Muscle layer of duodenum (tissue), 2 donors: ENCODE measurements around the gene CTNS.

Source experiments
- H3K27ac ChIP-seq: one replicate; pipeline ENCODE4 v1.7.0; 2013; ENCODE audit warnings: mild to moderate bottlenecking, low read length
- H3K27me3 ChIP-seq: one replicate; pipeline ENCODE4 v1.7.0; 2013; ENCODE audit warnings: low read depth, mild to moderate bottlenecking, control low read depth, low read length
- H3K36me3 ChIP-seq, 2 donors: one replicate each; pipeline ENCODE4 v1.7.0; 2013; ENCODE audit warnings: low read length in 2 of 2, control low read depth in 1 of 2, mild to moderate bottlenecking in 1 of 2; ENCODE audit not compliant: insufficient read depth in 2 of 2, control insufficient read depth in 1 of 2
- H3K4me1 ChIP-seq, 2 donors: one replicate each; pipeline ENCODE4 v1.7.0; 2013; ENCODE audit warnings: low read length in 2 of 2, mild to moderate bottlenecking in 2 of 2, control low read depth in 1 of 2, moderate library complexity in 1 of 2; ENCODE audit not compliant: insufficient read depth in 2 of 2, control insufficient read depth in 1 of 2
- H3K4me3 ChIP-seq, 2 donors: one replicate each; pipeline ENCODE4 v1.7.0; 2013; ENCODE audit warnings: low read length in 2 of 2, low read depth in 1 of 2, mild to moderate bottlenecking in 1 of 2
- H3K9me3 ChIP-seq, 2 donors: one replicate each; pipeline ENCODE4 v1.7.0; 2013; ENCODE audit warnings: low read length in 2 of 2, control low read depth in 1 of 2, mild to moderate bottlenecking in 1 of 2; ENCODE audit not compliant: control insufficient read depth in 1 of 2
- donor health status: healthy.

Gene CTNS

DNA sequence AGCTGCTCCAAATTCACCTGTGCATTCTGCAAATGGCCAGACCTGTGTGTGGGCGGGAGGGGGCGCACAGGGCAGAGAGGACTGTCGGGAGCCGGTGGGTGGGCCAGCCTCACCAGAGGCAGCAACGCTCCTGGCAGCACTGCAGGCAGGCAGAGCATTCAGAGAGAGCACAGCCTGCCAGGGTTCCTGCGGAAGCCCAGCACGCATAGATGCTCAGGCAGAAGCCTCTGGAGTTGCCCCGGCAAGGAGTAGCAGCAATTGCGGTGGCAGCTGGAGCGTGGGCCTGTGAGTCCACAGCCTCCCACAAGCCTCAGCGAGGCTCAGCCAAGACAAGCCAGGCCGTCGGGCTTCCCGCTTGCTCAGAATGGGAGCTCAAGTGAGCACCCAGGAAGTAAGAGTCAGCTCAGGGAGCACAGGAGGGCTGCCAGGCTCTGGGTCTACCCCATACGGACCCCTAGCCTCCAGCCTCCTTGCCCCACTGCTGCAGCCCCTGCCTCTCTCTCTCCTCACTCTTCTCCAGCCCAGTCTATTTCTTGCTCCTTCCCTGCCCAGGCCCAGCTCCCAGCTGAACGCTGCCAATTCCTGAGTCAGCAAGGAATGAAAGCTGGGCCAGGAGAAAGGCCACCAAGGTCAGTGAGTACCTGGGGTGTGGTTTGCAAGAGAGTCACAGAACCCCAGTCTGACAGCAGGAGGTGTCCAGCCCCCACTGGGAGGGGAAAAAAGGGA lies 41.7 kb downstream of the CTNS start:
- no peaks in the 10 kb centered on the region for H3K27me3 ChIP-seq
- H3K4me1 ChIP-seq, result no peaks in the 10 kb centered on the region
- H3K4me3 ChIP-seq, result no peak overlapping the region
- H3K9me3 ChIP-seq, result no peaks in the 10 kb centered on the region
- no peak overlapping the region for H3K27ac ChIP-seq
- H3K36me3 ChIP-seq, result no peaks in the 10 kb centered on the region

DNA sequence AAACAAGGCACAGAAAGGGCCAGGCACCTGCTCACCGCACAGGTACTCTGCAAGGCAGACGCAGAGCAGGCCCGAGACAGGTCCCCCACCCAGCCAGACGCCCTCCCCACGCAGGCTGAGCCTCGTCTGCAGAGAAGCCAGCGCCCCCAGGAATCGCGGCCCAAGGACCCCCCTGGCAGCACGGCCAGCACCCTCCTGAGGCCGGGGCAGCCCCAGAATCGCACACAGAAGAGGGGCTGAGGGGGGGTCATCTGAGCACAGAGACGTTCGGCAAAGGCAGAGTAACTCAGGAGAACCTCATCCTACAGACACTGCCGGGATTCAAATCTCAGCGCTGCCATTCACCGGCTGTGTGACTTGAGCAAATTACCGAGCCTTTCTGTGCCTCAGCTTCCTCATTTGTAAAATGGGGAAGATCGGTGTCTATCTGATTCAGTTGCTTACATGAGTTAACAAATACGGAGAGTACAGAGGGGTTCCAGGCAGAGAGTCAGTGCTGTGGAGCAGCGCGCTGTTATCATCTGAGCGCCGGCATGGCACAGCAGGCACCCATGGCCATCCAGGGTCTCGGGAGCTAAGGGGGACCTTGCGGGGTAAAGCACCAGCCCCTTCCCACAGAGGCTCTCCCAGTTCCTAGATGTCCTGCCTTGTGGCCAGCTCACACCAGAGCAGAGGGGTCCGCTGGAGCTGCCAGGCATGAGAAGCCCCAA lies 42.4 kb downstream of the CTNS start:
- Histone ChIP-seq H3K27ac (no peak overlapping the region), H3K36me3 (no peaks in the 10 kb centered on the region), H3K4me3 (no peak overlapping the region), H3K27me3 (no peaks in the 10 kb centered on the region), H3K9me3 (no peaks in the 10 kb centered on the region), H3K4me1 (no peaks in the 10 kb centered on the region)

DNA sequence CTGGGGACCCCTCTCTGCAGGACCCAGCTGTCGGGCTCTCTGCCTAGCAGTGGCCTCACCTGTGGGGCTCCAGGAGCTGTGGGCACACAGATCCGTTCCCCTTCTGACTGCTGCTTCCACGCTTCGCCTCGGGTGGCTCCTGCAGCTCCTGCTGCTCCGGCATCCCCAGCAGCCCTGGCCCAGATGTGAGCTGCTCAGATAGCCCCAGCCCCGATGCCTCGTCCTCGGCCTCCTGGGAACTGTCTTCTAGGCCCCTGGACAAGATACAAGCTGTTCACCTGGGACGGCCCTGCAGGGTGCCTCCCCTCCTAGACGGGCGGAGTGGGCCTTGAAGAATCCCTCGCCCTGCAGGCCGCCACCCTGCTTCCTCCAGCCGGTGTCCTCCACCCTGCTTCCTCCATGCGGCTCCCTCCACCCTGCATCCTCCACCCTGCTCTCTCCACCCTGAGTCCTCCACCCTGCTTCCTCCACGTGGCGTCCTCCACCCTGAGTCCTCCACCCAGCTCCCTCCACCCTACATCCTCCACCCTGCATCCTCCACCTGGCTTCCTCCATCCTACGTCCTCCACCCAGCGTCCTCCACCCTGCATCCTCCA lies 43.1 kb downstream of the CTNS start:
- Histone ChIP-seq H3K9me3 (no peaks in the 10 kb centered on the region), H3K36me3 (no peaks in the 10 kb centered on the region), H3K27me3 (no peaks in the 10 kb centered on the region), H3K4me3 (no peak overlapping the region), H3K27ac (no peak overlapping the region), H3K4me1 (no peaks in the 10 kb centered on the region)

DNA sequence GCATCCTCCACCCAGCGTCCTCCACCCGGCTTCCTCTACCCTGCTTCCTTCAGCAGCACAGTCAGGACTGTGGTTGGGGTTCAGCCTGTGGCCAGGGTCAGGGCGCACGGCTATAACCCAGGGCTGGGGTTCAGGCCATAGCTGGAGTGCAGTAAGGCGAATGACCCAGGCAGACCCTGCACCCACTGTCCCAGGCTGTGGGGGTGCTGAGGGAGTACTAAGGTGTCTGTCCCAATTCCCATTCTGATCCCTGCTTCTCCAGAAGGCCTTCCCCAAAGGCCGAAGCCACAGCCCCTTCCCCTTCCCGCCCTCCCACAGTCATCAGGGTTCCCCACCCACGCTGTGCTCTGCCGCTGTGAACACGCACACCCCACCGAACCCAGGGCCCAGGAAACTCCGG lies 44.5 kb downstream of the CTNS start:
- H3K4me1 ChIP-seq, result no peaks in the 10 kb centered on the region

DNA sequence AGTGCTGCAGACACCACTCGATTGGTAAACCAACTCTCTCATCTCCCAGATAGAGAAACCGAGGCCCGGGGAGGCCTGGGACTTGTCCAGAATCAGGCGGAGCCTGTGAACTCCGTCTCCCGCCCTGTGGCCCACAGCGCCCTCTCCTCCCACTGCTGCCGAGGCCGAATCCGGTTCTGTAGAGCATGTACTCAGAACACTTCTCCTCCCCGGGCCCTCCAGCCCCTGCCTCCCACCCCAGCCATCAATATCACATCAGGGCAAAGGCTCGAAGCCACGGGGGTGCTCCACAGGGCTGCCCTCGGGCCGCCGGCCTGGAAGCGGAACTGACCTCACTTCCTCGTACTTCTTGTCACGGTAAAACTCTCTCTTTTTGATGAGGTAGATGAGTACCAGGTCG lies 45.0 kb downstream of the CTNS start:
- Histone ChIP-seq H3K27ac (no peak overlapping the region), H3K4me1 (no peaks in the 10 kb centered on the region), H3K4me3 (no peak overlapping the region), H3K27me3 (no peaks in the 10 kb centered on the region), H3K36me3 (no peaks in the 10 kb centered on the region), H3K9me3 (no peaks in the 10 kb centered on the region)

More for the DNA sequence above, 44.5 kb downstream of the CTNS start:
- Histone ChIP-seq H3K27me3 (no peaks in the 10 kb centered on the region), H3K9me3 (no peaks in the 10 kb centered on the region), H3K27ac (no peak overlapping the region), H3K36me3 (no peaks in the 10 kb centered on the region), H3K4me3 (no peak overlapping the region)

DNA sequence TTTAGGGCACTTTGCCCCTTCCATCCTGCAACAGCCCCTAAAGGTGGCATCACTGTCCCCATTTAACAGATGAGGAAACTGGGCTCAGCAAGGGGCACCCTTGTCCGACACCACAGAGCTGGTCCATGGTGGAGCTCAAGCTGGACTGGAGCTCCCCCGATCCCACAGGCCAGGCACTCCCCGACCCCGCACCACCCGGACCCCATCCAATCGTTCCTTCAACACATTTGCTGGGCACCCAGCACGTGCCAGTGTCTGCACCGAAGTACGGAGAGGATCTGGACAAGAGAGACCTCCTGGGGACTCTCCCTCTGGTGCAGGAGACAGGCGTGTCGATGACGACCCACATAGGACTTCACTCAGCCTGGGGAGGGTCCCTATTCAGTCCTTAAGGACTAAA lies 45.5 kb downstream of the CTNS start:
- Histone ChIP-seq H3K4me3 (no peak overlapping the region), H3K27ac (no peak overlapping the region), H3K36me3 (no peaks in the 10 kb centered on the region), H3K27me3 (no peaks in the 10 kb centered on the region), H3K4me1 (no peaks in the 10 kb centered on the region), H3K9me3 (no peaks in the 10 kb centered on the region)

DNA sequence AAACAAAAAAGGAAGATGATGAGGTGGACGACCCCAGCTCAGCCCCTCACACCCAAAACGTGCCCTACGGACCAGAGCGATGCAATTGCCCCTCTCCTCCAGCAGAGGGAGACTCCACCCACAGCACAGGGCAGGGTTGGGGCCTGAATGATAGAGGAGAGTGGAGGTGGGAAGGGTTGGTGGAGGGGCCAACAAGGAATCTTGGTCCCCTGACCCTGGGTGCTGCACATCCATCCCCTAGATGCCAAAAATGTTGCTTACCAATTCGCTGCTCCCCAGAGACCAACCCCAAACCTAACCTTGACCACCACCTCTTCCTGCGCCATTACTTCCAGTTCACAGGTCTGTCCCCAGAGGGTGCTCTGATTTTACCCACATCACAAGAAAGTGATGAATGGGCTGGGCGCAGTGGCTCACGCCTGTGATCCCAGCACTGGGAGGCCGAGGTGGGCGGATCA lies 46.5 kb downstream of the CTNS start:
- H3K4me3 ChIP-seq, result no peak overlapping the region
- H3K27ac ChIP-seq, result no peak overlapping the region
- H3K9me3 ChIP-seq, result no peaks in the 10 kb centered on the region
- H3K4me1 ChIP-seq, result no peaks in the 10 kb centered on the region
- H3K27me3 ChIP-seq, result no peaks in the 10 kb centered on the region
- H3K36me3 ChIP-seq, result no peaks in the 10 kb centered on the region

DNA sequence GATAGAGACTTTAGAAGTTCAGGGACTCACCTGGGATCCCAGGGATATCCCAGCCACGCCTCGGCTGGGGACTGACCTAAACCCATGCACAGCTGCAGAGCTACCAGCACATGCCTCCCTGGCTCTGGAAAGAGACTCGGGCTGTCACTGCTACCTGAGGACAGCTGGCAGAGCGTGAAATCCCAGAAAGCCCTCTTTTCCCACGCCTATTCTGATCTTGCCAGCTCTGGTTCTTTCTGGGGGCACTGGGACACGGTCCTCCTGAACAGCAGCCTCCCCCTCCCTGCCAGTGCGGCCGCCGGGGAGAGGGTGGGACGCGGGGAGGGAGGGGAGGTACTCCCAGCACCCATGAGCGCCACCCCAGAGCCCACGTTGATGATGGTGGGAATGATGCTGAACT lies 48.6 kb downstream of the CTNS start:
- Histone ChIP-seq H3K9me3 (no peaks in the 10 kb centered on the region), H3K27ac (no peak overlapping the region), H3K36me3 (no peaks in the 10 kb centered on the region), H3K4me3 (no peak overlapping the region), H3K4me1 (no peaks in the 10 kb centered on the region), H3K27me3 (no peaks in the 10 kb centered on the region)

DNA sequence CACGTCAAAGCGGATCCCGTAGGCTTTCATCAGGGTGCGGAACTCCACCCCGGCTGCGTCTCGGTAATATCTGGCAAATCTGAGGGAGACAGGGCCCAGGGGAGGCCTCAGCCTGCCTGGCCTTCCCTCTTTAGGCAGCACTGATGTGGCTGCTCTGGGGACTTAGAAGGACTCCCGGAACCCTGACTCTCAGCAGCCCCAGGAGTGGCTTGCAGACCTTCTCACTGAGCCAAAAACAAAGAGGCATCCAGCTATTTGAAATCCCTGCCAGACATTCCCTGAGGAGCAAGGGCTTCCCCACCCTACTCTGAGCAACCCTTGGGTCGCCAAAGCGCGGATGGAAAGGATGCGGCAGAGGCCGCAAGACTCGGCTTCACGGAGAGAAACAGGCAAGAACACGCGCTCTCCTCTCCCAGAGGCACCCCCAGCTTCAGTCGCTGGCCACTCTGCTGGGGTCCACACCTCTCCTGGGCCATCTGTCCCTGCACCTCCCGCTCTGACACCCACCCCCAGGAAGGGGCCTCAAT lies 51.5 kb downstream of the CTNS start:
- Histone ChIP-seq H3K4me3 (no peak overlapping the region), H3K27ac (no peak overlapping the region), H3K27me3 (no peaks in the 10 kb centered on the region), H3K4me1 (no peaks in the 10 kb centered on the region), H3K36me3 (no peaks in the 10 kb centered on the region), H3K9me3 (no peaks in the 10 kb centered on the region)

DNA sequence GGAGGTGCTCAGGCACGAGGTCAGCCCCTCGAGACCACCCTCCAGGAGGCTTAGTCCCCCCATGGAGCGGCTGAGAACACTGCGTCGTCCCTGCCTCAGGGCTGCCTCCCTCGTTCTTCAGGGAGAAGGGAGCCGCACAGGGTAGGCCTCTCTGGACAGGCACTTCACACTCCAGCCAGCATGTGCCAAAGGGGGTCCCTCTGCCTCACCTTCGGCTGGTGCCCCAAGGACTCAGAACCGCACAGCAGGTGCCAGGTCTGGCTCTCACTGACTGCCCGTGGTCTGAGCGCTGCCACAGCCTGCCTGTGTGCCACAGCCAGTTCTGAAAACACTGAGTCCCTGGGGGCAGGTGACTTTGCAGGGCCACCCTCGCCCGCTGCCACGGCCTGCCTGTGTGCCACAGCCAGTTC lies 52.3 kb downstream of the CTNS start:
- Histone ChIP-seq H3K4me3 (no peak overlapping the region), H3K9me3 (no peaks in the 10 kb centered on the region), H3K36me3 (no peaks in the 10 kb centered on the region), H3K27me3 (no peaks in the 10 kb centered on the region), H3K27ac (no peak overlapping the region), H3K4me1 (no peaks in the 10 kb centered on the region)

DNA sequence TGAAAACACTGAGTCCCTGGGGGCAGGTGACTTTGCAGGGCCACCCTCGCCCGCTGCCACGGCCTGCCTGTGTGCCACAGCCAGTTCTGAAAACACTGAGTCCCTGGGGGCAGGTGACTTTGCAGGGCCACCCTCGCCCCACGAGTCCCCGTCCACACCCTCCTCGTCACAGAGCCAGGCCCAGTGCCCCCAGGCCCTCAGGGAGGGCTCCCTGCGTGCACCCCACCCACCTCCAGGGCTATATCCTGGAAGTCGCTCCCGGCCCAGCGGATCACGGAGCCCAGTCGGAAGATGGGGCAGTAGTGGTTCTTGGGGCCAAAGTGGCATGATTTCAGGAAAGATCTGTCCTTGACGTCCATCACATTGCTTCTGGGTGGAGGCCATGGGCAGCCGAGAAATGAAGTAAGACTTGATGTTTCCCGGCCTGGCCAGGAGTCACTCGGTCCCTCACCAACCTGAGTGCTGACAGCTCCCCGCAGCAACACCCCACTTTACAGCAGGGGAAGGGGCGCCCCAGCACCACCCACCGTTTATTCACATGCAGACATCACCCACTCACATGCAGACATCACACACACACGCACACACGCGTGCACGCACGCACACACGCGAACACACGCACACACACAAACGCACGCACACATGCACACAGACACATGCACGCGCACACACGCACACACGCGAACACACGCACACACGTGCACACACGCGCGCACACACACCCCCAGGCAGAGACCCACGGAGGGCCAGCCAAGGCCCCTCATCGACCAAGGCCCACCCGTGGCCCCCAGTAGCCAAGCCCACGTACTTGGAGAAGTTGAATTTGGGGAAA lies 52.9 kb downstream of the CTNS start:
- Histone ChIP-seq H3K9me3 (no peaks in the 10 kb centered on the region), H3K36me3 (no peaks in the 10 kb centered on the region), H3K27ac (no peak overlapping the region), H3K27me3 (peaks cover under 1% of the 10 kb centered on the region), H3K4me1 (no peaks in the 10 kb centered on the region), H3K4me3 (no peak overlapping the region)
